K562 (cell line): Measurements from ENCODE around the gene NSUN6. TPM values are rescaled to one million over a fixed set of nuclear protein-coding genes. Genes with fewer than 3 reads are reported as not detected.
A peak's percentile ranks its signal among the peaks of the same experiment; 100 is the strongest.

Experiments
- ATAC-seq: fragments of 200-7000 bp; cut with Tn5 transposase; 3 replicates; pipeline ENCODE4 v1.9.1; 2020; ENCODE audit warnings: moderate library complexity
- BruUV-seq: library from RNA; stranded (reverse); fragments of 400-500 nt; replicated peaks from 2 replicates; lab custom pipeline; 2021; lab: Mats Ljungman, UMichigan
- CTCF ChIA-PET: fragments of 300-600 bp; formaldehyde crosslinking; extraction: SDS; loops from one replicate; lab custom pipeline; 2021; ENCODE audit warnings: low intra/inter-chr PET ratio; lab: Yijun Ruan, JAX
- POLR2A ChIA-PET: fragments of 300-600, 350-650 bp; sonication (Branson Sonifier 250); formaldehyde crosslinking; extraction: SDS; loops from one replicate; lab custom pipeline; 2021; ENCODE audit warnings: antibody characterized with exemption, inconsistent platforms; lab: Yijun Ruan, JAX
- DNase-seq, 4 experiments: peaks; one replicate each; pipeline versions ENCODE4 v3.0.0 to v3.0.0-alpha.2; 2011 to 2018; ENCODE audit warnings: low spot score in 3 of 4, mixed read lengths in 3 of 4; ENCODE audit errors: extremely low read depth in 1 of 4
- FAIRE-seq: peaks from 2 replicates; lab custom pipeline; 2011; peaks lifted over from hg19 to GRCh38; lab: Jason Lieb, UNC
- H2AFZ ChIP-seq: 2 replicates; pipeline ENCODE4 v1.6.0; 2011; ENCODE audit warnings: low read depth, low read length, control low read depth, inconsistent platforms
- H3K27ac ChIP-seq: fragments of 200-600 bp; 3 replicates; pipeline ENCODE4 v1.8.0; 2011; ENCODE audit warnings: low read depth, mild to moderate bottlenecking, control low read depth, inconsistent platforms, low read length, moderate library complexity, mixed read lengths; ENCODE audit errors: extremely low read depth
- H3K27me3 ChIP-seq, 2 experiments: fragments of 300-600 bp in 1 of 2; 2 replicates in 1 of 2; 3 replicates in 1 of 2; pipeline versions ENCODE4 v1.6.0 to v1.8.0; 2011; ENCODE audit warnings: inconsistent platforms in 2 of 2, low read length in 2 of 2, mild to moderate bottlenecking in 1 of 2, mixed read lengths in 1 of 2, moderate library complexity in 1 of 2; ENCODE audit not compliant: control insufficient read depth in 2 of 2, insufficient read depth in 2 of 2
- H3K36me3 ChIP-seq: fragments of 300-600 bp; 3 replicates; pipeline ENCODE4 v1.8.0; 2011; ENCODE audit warnings: mild to moderate bottlenecking, low read length, inconsistent platforms; ENCODE audit not compliant: control insufficient read depth, insufficient read depth
- H3K4me1 ChIP-seq, 2 experiments: fragments of 200-600 bp in 1 of 2; replicated peaks in 1 of 2; 2 replicates in 1 of 2; 3 replicates in 1 of 2; pipeline versions ENCODE4 v1.5.1 to v1.8.0; 2011; ENCODE audit warnings: inconsistent platforms in 2 of 2, low read length in 2 of 2, mild to moderate bottlenecking in 1 of 2, mixed read lengths in 1 of 2, moderate library complexity in 1 of 2; ENCODE audit not compliant: control insufficient read depth in 2 of 2, insufficient read depth in 2 of 2
- H3K4me2 ChIP-seq: 2 replicates; pipeline ENCODE4 v1.6.1; 2011; ENCODE audit warnings: low read length, control low read depth, inconsistent platforms, mixed read lengths; ENCODE audit not compliant: insufficient read depth
- H3K4me3 ChIP-seq: fragments of 200-600 bp; sonication (generic), shearing (Covaris generic); 2 replicates; pipeline ENCODE4 v1.5.1; 2016; ENCODE audit warnings: control low read depth, inconsistent platforms
- H3K79me2 ChIP-seq: fragments of 200-600 bp; 3 replicates; pipeline ENCODE4 v1.8.0; 2011; ENCODE audit warnings: low read length, inconsistent platforms; ENCODE audit not compliant: control insufficient read depth, insufficient read depth
- H3K9ac ChIP-seq, 2 experiments: 2 replicates each; pipeline versions ENCODE4 v1.6.0 to v1.6.1; 2011; ENCODE audit warnings: low read depth in 2 of 2, low read length in 2 of 2, control low read depth in 1 of 2, inconsistent platforms in 1 of 2, mild to moderate bottlenecking in 1 of 2, mixed read lengths in 1 of 2; ENCODE audit not compliant: insufficient read depth in 1 of 2
- H3K9me1 ChIP-seq: one replicate; pipeline ENCODE4 v1.6.0; 2011; ENCODE audit warnings: inconsistent platforms, mild to moderate bottlenecking, low read length, moderate library complexity; ENCODE audit not compliant: control insufficient read depth, insufficient read depth
- H3K9me3 ChIP-seq: replicated peaks from 2 replicates; pipeline ENCODE4 v1.5.1; 2011; ENCODE audit warnings: low read depth, low read length, inconsistent platforms; ENCODE audit not compliant: control insufficient read depth, insufficient read depth
- H4K20me1 ChIP-seq: replicated peaks from 2 replicates; pipeline ENCODE4 v1.6.1; 2011; ENCODE audit warnings: low read length, inconsistent platforms, mixed read lengths; ENCODE audit not compliant: control insufficient read depth, insufficient read depth
- AFF1 ChIP-seq, 2 experiments: fragments of 450-650 bp; IDR thresholded peaks; 2 replicates each; pipeline ENCODE4 v1.6.1; 2018; ENCODE audit warnings: mild to moderate bottlenecking in 2 of 2, low read depth in 1 of 2; ENCODE audit not compliant: partially characterized antibody in 2 of 2
- ARID2 ChIP-seq: fragments of 450-650 bp; IDR thresholded peaks from 2 replicates; pipeline ENCODE4 v1.6.1; 2017; ENCODE audit warnings: antibody characterized with exemption, mild to moderate bottlenecking
- CHAMP1 ChIP-seq: fragments of 450-650 bp; IDR thresholded peaks from 2 replicates; pipeline ENCODE4 v1.6.1; 2016; ENCODE audit warnings: mild to moderate bottlenecking
- FOXP1 ChIP-seq: sonication (generic); formaldehyde crosslinking; IDR thresholded peaks from 2 replicates; pipeline ENCODE4 v1.8.0; 2022; ENCODE audit warnings: mild to moderate bottlenecking, missing genetic modification reagents
- ZNF609 ChIP-seq: sonication (generic); formaldehyde crosslinking; IDR thresholded peaks from 2 replicates; pipeline ENCODE4 v1.8.1; 2023; ENCODE audit warnings: missing genetic modification reagents, mild to moderate bottlenecking, borderline replicate concordance
- WGBS: fragments of 100-300 bp; shearing (Covaris generic); methylation state at CpG from one replicate; pipeline ENCODE4 v1.1.6; 2016; ENCODE audit warnings: low coverage, mixed read lengths; ENCODE audit not compliant: insufficient coverage; ENCODE audit errors: missing lambda C conversion rate; 5-methylcytosine and 5-hydroxymethylcytosine counted together
- in situ Hi-C: fragments of 300-500 bp; cut with MboI; formaldehyde crosslinking; loops from 4 replicates; pipeline ENCODE4 v1.15.0; 2018; ENCODE audit warnings: inconsistent platforms, mixed read lengths
- intact Hi-C: fragments of 100-400 bp; cut with micrococcal nuclease; formaldehyde crosslinking; loops from 2 replicates; pipeline ENCODE4 v1.14.2; 2022
- polyA plus RNA-seq, 8 experiments: library from polyadenylated mRNA; depleted of rRNA in 4 of 8; stranded (reverse) in 5 of 8; unstranded in 3 of 8; fragments of >200 nt; fragmentation: Nextera tagmentation in 2 of 8; fragmentation: Illumina TruSeq in 1 of 8; extraction: Ambion mirVana in 2 of 8; extraction: Trizol in 1 of 8; gene quantifications; 2 replicates each; pipeline versions ENCODE4 v1.2.1 to v1.2.3, GENCODE V29; 2011 to 2014; ENCODE audit warnings: inconsistent platforms in 1 of 8, missing spikeins in 1 of 8
- total RNA-seq, 7 experiments: library from RNA; depleted of rRNA in 6 of 7; stranded (reverse); fragments of >200 nt in 6 of 7; fragmentation: Illumina TruSeq in 2 of 7; extraction: Trizol in 2 of 7; gene quantifications; 2 replicates each; pipeline versions ENCODE4 v1.2.1 to v1.2.3, GENCODE V29; 2011 to 2021; ENCODE audit warnings: low replicate concordance in 1 of 7

Gene NSUN6
- total and polyA plus RNA-seq, 9 of the 15 experiments (the other 6 are each of a cell fraction or from before 2014, with no cell fraction given) = 12.5 to 33.1 (median 24.2) TPM

- intact Hi-C loops = loop anchor here (1.0 kb wide), 1 partner anchor 7 kb away; the partner anchor contains the start of gene NSUN6
- Histone ChIP-seq H3K27me3 (no peaks in the 10 kb centered on the region), H3K4me1 (peaks cover 4 to 5% of the 10 kb centered on the region in 2 experiments; a peak in 3 of 5 replicates), H3K36me3 (peaks cover 4% of the 10 kb centered on the region; the same call in 2 of the 3 replicates), H3K4me2 (peak overlapping the region; percentile 85), H3K79me2 (peaks cover 55% of the 10 kb centered on the region), H3K9me3 (no peaks in the 10 kb centered on the region), H3K9ac (peak overlapping the region; percentile 95 to 98), H3K27ac (peak overlapping the region; percentile 88), H3K4me3 (peak overlapping the region; percentile 91), H4K20me1 (0 out of 2 replicates have a peak, but pooled peaks cover 5% of the 10 kb centered on the region), H3K9me1 (no peaks in the 10 kb centered on the region), H2AFZ (peak overlapping the region; percentile 73)
- ATAC-seq (no peak), FAIRE-seq (peak; percentile 61), DNase-seq (peak in 1 of 4 experiments; percentile 23)
- in situ Hi-C loops = no loop called here
- 1% methylated on average over 23 of the region's 23 CpGs for WGBS
- ChIA-PET CTCF (no interaction called here), POLR2A (interaction anchor here (0.7 to 1.9 kb wide), 7 partner anchors 8 to 251 kb away, joined by 3 to 12 read pairs (median 3); no protein-coding TSS in a partner anchor)
- TSS peak; percentile 82 for BruUV-seq
- TF ChIP-seq FOXP1 (no peak), AFF1 (IDR thresholded peaks at IDR 0.05; ENCODE audit: low read depth in 1 of 2, partially characterized antibody in 2 of 2) (peak in 1 of 2 experiments; percentile 11), ARID2 (no peak), CHAMP1 (no peak), ZNF609 (no peak)
Measured at GRCh38 chr10:18658271-18659124, 7.1 kb upstream of the NSUN6 start.
